GM23248 (cell line): ENCODE measurements around the gene SPATA19. TPM values are rescaled to one million over a fixed set of nuclear protein-coding genes. Genes with fewer than 3 reads are reported as not detected.

ENCODE experiments used
- DNase-seq: peaks from one replicate; pipeline ENCODE4 v3.0.0-alpha.2; 2015
- H2AFZ ChIP-seq: fragments of 200-600 bp; sonication (generic); 2 replicates; pipeline ENCODE4 v1.6.1; 2016; ENCODE audit warnings: antibody characterized with exemption
- H3F3A ChIP-seq: fragments of 200-600 bp; sonication (generic); 2 replicates; pipeline ENCODE4 v1.6.1; 2016; ENCODE audit warnings: mild to moderate bottlenecking, antibody characterized with exemption, mixed run types; ENCODE audit not compliant: insufficient read depth
- H3K27ac ChIP-seq: fragments of 200-600 bp; sonication (generic); 2 replicates; pipeline ENCODE4 v1.5.1; 2016; ENCODE audit warnings: mild to moderate bottlenecking
- H3K27me3 ChIP-seq: fragments of 200-600 bp; sonication (generic); replicated peaks from 2 replicates; pipeline ENCODE4 v1.6.1; 2016; ENCODE audit warnings: mild to moderate bottlenecking; ENCODE audit not compliant: insufficient read depth
- H3K36me3 ChIP-seq: fragments of 200-600 bp; sonication (generic); 2 replicates; pipeline ENCODE4 v1.6.1; 2016; ENCODE audit warnings: low read depth, mild to moderate bottlenecking
- H3K4me1 ChIP-seq: fragments of 200-600 bp; sonication (generic); 2 replicates; pipeline ENCODE4 v1.6.1; 2016; ENCODE audit warnings: mild to moderate bottlenecking; ENCODE audit not compliant: insufficient read depth
- H3K4me2 ChIP-seq: fragments of 200-600 bp; sonication (generic); one replicate; pipeline ENCODE4 v1.6.1; 2016; ENCODE audit warnings: mild to moderate bottlenecking; ENCODE audit not compliant: unreplicated experiment
- H3K4me3 ChIP-seq: fragments of 200-600 bp; sonication (generic); 2 replicates; pipeline ENCODE4 v1.5.1; 2016; ENCODE audit warnings: mild to moderate bottlenecking
- H3K79me2 ChIP-seq: fragments of 200-600 bp; sonication (generic); 2 replicates; pipeline ENCODE4 v1.6.1; 2016; ENCODE audit warnings: mild to moderate bottlenecking; ENCODE audit not compliant: insufficient read depth
- H3K9ac ChIP-seq: fragments of 200-600 bp; sonication (generic); 2 replicates; pipeline ENCODE4 v1.6.1; 2016; ENCODE audit warnings: mild to moderate bottlenecking
- H3K9me2 ChIP-seq: fragments of 200-600 bp; sonication (generic); 2 replicates; pipeline ENCODE4 v1.6.1; 2016; ENCODE audit warnings: mixed run types, mild to moderate bottlenecking, moderate library complexity; ENCODE audit not compliant: insufficient read depth
- H3K9me3 ChIP-seq: fragments of 200-600 bp; sonication (generic); one replicate; pipeline ENCODE4 v1.6.1; 2017; ENCODE audit warnings: low read depth
- H4K20me1 ChIP-seq: fragments of 200-600 bp; sonication (generic); 2 replicates; pipeline ENCODE4 v1.6.0; 2016; ENCODE audit not compliant: insufficient read depth
- EZH2 ChIP-seq: fragments of 200-600 bp; sonication (generic); IDR thresholded peaks from 2 replicates; pipeline ENCODE4 v1.6.1; 2018; ENCODE audit warnings: antibody characterized with exemption, mild to moderate bottlenecking; ENCODE audit not compliant: insufficient read depth, poor library complexity, severe bottlenecking
- EZH2phosphoT487 ChIP-seq: fragments of 200-600 bp; sonication (generic); IDR thresholded peaks from 2 replicates; pipeline ENCODE4 v1.6.1; 2018; ENCODE audit warnings: antibody characterized with exemption, moderate library complexity, mild to moderate bottlenecking, low read depth; ENCODE audit not compliant: insufficient read depth
- WGBS, 2 experiments: methylation state at CpG; one replicate each; pipeline ENCODE4 v1.1.6; 2015 to 2017; ENCODE audit warnings: low lambda C conversion rate in 2 of 2, low coverage in 1 of 2; ENCODE audit errors: missing lambda C conversion rate in 2 of 2; 5-methylcytosine and 5-hydroxymethylcytosine counted together
- in situ Hi-C: fragments of 300-500 bp; cut with MboI; formaldehyde crosslinking; loops from 2 replicates; pipeline ENCODE4 v1.15.0; 2020
- polyA plus RNA-seq: library from polyadenylated mRNA; unstranded; fragments of >200 nt; fragmentation: Nextera tagmentation; extraction: Ambion mirVana; gene quantifications from 2 replicates; pipeline ENCODE4 v1.2.1, GENCODE V29; 2016
- total RNA-seq: library from RNA; depleted of rRNA; stranded (reverse); fragments of >200 nt; shearing (Covaris generic); gene quantifications from 2 replicates; pipeline ENCODE4 v1.2.3, GENCODE V29; 2014; rRNA removed

Gene SPATA19
- total and polyA plus RNA-seq, 2 experiments from 2014 or later = not detected

- H3K9me2 ChIP-seq = no peaks in the 10 kb centered on the region
- no peaks in the 10 kb centered on the region for H4K20me1 ChIP-seq
- no peaks in the 10 kb centered on the region for H3K4me1 ChIP-seq
- H3K79me2 ChIP-seq = no peaks in the 10 kb centered on the region
- H2AFZ ChIP-seq = no peak overlapping the region
- H3K4me3 ChIP-seq = no peak overlapping the region
- H3F3A ChIP-seq = no peaks in the 10 kb centered on the region
- no peaks in the 10 kb centered on the region for H3K27me3 ChIP-seq
- no peaks in the 10 kb centered on the region for H3K36me3 ChIP-seq
- no peak overlapping the region for H3K4me2 ChIP-seq
- no peaks in the 10 kb centered on the region for H3K9me3 ChIP-seq
- TF ChIP-seq EZH2phosphoT487 (no peak), EZH2 (no peak)
- H3K27ac ChIP-seq = no peak overlapping the region
- DNase-seq = no peak
- 15 to 17% methylated on average over 5 of the region's 5 CpGs for WGBS, 2 experiments
- in situ Hi-C loops = no loop called here
- no peak overlapping the region for H3K9ac ChIP-seq
Observed at GRCh38 chr11:133790995-133791394, 54.3 kb downstream of the SPATA19 start.

Other genes with a start within 250 kb of the SPATA19 start
- gene IGSF9B, start 111.5 kb upstream of the SPATA19 start, total RNA-seq = 0.51 TPM in 1 of 2 replicates, not detected in the other
- gene IGSF9B, start 111.5 kb upstream of the SPATA19 start, polyA plus RNA-seq = 0.04 TPM in 1 of 2 replicates, not detected in the other
- gene JAM3, start 223.6 kb upstream of the SPATA19 start, total RNA-seq = 63.7 and 65.1 TPM in 2 replicates
- 46.2 and 48.2 TPM in 2 replicates for gene JAM3, start 223.6 kb upstream of the SPATA19 start, polyA plus RNA-seq